ENCODE data around the gene CCDC15. TPM values are rescaled to one million over a fixed set of nuclear protein-coding genes. Genes with fewer than 3 reads are reported as not detected.

Gene CCDC15
- total and polyA plus RNA-seq, 11 donors = 0.08 to 1.8 (median 0.19) TPM

DNA sequence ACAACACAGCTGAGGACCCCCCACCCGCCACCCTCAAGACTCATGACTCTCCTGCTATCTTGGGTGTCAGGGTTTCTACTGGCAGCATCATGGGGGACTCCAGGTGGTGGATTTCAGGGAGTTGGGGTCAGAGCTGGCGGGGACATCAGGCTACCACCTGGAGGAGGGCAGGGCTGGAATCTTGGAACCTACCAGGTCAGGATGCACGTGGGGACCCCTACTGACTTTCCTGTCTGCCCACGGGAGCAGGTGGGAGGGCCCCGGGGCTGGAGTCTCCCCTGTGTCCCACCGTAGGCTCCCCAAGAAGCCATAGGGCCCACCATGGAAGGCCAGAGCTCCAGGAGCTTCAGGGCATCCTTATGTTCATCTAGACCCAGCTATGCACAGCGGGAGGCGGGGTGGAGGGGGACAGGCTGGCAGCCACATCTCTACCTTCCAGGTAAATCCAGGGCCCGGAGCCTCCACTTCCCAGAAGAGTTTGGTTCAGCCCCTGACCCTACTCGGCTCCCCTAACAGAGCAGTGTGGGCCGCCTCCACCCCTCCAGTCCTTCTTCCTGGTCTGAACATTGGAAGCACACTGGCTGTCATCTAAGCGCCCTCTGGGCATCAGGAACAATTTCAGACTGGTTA is 119.1 kb downstream of the CCDC15 start:
- TF ChIP-seq POLR2A (IDR thresholded peaks at IDR 0.05) = no peak
- TF ChIP-seq, protein P1, sequence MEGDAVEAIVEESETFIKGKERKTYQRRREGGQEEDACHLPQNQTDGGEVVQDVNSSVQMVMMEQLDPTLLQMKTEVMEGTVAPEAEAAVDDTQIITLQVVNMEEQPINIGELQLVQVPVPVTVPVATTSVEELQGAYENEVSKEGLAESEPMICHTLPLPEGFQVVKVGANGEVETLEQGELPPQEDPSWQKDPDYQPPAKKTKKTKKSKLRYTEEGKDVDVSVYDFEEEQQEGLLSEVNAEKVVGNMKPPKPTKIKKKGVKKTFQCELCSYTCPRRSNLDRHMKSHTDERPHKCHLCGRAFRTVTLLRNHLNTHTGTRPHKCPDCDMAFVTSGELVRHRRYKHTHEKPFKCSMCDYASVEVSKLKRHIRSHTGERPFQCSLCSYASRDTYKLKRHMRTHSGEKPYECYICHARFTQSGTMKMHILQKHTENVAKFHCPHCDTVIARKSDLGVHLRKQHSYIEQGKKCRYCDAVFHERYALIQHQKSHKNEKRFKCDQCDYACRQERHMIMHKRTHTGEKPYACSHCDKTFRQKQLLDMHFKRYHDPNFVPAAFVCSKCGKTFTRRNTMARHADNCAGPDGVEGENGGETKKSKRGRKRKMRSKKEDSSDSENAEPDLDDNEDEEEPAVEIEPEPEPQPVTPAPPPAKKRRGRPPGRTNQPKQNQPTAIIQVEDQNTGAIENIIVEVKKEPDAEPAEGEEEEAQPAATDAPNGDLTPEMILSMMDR (IDR thresholded peaks at IDR 0.05) = no peak
- Histone ChIP-seq H3K9me3 (no peaks in the 10 kb centered on the region), H3K36me3 (no peaks in the 10 kb centered on the region), H3K4me3 (no peak overlapping the region), H3K27me3 (peaks cover 0 to 18% (median 3%) of the 10 kb centered on the region in 9 donors), H3K27ac (peak overlapping the region in 2 of 12 donors; percentile 30 to 90), H3K4me1 (peaks cover 0 to 53% (median 0%) of the 10 kb centered on the region in 12 donors)
- DNase-seq (no peak), ATAC-seq (no peak)
- intact Hi-C loops (cut with DNase I) = no loop called here
- 84 to 92% (median 90%) methylated on average over 12 of the region's 12 CpGs for whole genome bisulfite sequencing, 4 donors

DNA sequence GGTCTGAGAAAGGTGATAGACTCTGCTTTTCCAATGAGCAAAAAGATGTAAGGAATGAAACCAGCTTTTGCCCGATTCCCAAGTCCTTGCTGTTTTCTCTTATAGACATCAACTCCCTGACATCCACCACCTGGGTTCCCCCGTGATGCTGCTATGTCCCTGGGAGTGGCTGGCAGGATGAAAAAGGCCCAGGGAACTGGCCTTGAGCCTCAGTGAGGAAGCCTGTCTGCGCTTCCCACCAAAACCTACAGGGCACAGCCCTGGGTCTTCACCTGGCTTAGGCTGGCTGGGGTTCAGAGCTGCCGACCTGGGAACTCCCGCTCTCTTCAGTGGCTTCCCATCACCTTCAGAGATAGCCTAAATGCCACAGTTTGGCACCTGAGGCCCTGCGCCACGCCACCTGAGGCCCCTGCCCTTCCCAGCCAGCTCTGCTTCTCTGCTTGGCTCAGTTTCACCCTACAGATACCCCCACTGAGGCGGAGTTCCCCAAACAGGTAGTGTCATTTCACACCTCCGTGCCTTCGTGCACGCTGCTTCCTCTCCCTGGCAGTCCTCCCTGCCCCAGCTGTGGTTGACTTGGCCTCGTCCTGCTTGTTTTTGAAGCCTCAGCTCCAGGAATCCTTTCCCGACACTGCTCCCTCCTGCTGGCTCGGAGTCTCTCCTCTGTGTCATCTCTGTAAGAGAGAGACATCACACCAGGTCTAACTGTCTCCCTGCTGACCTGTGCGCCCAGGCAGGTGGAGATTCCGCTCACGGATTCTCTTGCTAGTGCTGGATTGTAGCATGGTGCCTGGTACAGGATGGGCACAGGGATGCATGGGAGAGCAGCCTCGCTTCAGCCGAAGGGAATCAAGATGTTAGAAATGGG is 119.8 kb downstream of the CCDC15 start:
- no peaks in the 10 kb centered on the region for H3K9me3 ChIP-seq
- ATAC-seq (no peak), DNase-seq (no peak)
- peaks cover 0 to 15% (median 0%) of the 10 kb centered on the region in 9 donors for H3K27me3 ChIP-seq
- 76 to 80% (median 77%) methylated on average over 18 to 19 of the region's 19 CpGs for WGBS, 4 donors
- H3K4me1 ChIP-seq = peaks cover 0 to 47% (median 0%) of the 10 kb centered on the region in 12 donors
- H3K36me3 ChIP-seq = no peaks in the 10 kb centered on the region
- intact Hi-C loops (cut with DNase I) = no loop called here
- TF ChIP-seq, protein P1 (IDR thresholded peaks at IDR 0.05) = no peak
- no peak for TF ChIP-seq POLR2A (IDR thresholded peaks at IDR 0.05)
- no peak overlapping the region for H3K27ac ChIP-seq
- no peak overlapping the region for H3K4me3 ChIP-seq

DNA sequence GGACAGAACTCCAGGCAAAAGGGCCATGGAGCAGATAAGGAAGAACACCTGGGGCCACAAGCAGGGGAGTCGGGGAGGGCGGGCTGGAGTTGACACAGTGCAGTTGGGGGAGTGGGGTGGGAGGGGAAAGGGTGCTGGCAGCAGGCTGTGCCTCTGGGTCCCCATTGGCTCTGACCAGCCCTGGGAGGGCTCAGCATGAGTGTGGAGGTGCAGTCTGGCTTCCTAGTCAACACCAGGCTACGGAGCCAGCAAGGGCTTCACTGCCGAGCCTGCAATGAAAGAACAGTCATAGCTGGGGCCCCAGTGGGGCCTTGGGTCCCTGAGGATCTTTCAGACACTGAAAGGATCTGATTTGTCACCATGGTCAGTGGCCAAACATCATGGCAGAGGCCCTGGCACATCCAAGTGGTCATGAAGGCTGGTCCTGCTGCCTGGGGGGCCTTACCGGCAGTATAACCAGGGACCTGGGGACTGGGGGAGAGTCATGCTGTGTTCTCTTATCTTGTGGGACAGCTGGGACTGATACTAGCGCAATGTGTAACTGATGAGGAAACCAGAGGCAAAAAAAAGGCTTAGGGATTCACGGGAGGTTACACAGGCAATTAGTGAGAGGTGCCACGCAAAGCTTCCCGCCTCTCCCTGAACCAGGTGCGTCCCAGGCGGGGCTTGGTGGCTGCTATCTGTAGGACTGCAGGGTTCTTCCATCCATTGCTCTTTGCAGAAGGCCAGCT is 120.7 kb downstream of the CCDC15 start:
- 63 to 78% (median 67%) methylated on average over 11 of the region's 11 CpGs for WGBS, 4 donors
- Histone ChIP-seq H3K4me3 (no peak overlapping the region), H3K4me1 (peaks cover 0 to 38% (median 0%) of the 10 kb centered on the region in 12 donors), H3K27me3 (peaks cover 0 to 9% (median 0%) of the 10 kb centered on the region in 9 donors), H3K27ac (no peak overlapping the region), H3K36me3 (no peaks in the 10 kb centered on the region), H3K9me3 (no peaks in the 10 kb centered on the region)
- ATAC-seq (no peak), DNase-seq (no peak)
- TF ChIP-seq, protein P1 (IDR thresholded peaks at IDR 0.05) = no peak
- no peak for TF ChIP-seq POLR2A (IDR thresholded peaks at IDR 0.05)
- intact Hi-C loops (cut with DNase I) = no loop called here

DNA sequence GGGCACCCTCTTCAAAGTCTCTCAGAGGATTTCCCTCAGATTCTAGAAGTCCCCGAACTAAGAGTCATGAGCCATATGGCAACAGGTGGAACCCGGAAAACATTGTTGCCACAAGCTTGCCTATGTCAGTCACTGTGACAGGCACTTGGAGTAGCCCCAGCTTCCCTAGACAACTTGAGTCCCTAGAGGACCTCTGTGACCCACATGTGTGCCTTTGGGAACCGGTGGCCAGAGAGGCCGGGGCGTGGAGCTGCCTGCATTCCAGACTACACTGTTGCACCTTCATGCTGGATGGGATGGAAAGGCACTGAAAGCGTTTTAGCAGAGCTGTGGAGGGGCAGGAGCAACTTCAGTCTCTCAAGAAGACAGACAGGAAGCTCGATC is 121.2 kb downstream of the CCDC15 start:
- ATAC-seq (no peak), DNase-seq (no peak)
- no peak overlapping the region for H3K4me3 ChIP-seq
- intact Hi-C loops (cut with DNase I) = no loop called here
- no peaks in the 10 kb centered on the region for H3K36me3 ChIP-seq
- no peak overlapping the region for H3K27ac ChIP-seq
- no peaks in the 10 kb centered on the region for H3K9me3 ChIP-seq
- 75 to 85% (median 80%) methylated on average over 5 to 7 of the region's 7 CpGs for WGBS, 4 donors
- TF ChIP-seq POLR2A (IDR thresholded peaks at IDR 0.05) = no peak
- TF ChIP-seq, protein P1 (IDR thresholded peaks at IDR 0.05) = no peak
- H3K27me3 ChIP-seq = peaks cover 0 to 9% (median 0%) of the 10 kb centered on the region in 9 donors
- H3K4me1 ChIP-seq = peaks cover 0 to 33% (median 0%) of the 10 kb centered on the region in 12 donors
